Kidney epithelial cell (primary cell): ENCODE results near the gene KIF22. TPM values are rescaled to one million over a fixed set of nuclear protein-coding genes. Genes with fewer than 3 reads are reported as not detected.

Experiments
- DNase-seq: peaks from one replicate; pipeline ENCODE4 v3.0.0-alpha.2; 2010; ENCODE audit warnings: low read depth
- H3K27me3 ChIP-seq: 2 replicates; pipeline ENCODE4 v1.6.0; 2011; ENCODE audit warnings: low read length; ENCODE audit not compliant: control insufficient read depth, insufficient read depth
- H3K36me3 ChIP-seq: 2 replicates; pipeline ENCODE4 v1.5.1; 2011; ENCODE audit warnings: low read length; ENCODE audit not compliant: control insufficient read depth, insufficient read depth
- H3K4me3 ChIP-seq: 2 replicates; pipeline ENCODE4 v1.5.1; 2011; ENCODE audit warnings: low read depth, mild to moderate bottlenecking, control low read depth, low read length
- total RNA-seq: library from RNA; depleted of rRNA; stranded (reverse); fragments of >200 nt; gene quantifications from 2 replicates; pipeline ENCODE4 v1.2.3, GENCODE V29; 2015
- TF ChIP-seq, protein P1 (sequence below): IDR thresholded peaks from 2 replicates; pipeline ENCODE4 v1.5.1; 2011; ENCODE audit warnings: mild to moderate bottlenecking, moderate library complexity, low read length, control low read depth, inconsistent platforms; ENCODE audit not compliant: insufficient read depth, poor library complexity, severe bottlenecking

KIF22 gene
- total RNA-seq, 1 donor from 2014 or later, result 24.2 TPM

DNA sequence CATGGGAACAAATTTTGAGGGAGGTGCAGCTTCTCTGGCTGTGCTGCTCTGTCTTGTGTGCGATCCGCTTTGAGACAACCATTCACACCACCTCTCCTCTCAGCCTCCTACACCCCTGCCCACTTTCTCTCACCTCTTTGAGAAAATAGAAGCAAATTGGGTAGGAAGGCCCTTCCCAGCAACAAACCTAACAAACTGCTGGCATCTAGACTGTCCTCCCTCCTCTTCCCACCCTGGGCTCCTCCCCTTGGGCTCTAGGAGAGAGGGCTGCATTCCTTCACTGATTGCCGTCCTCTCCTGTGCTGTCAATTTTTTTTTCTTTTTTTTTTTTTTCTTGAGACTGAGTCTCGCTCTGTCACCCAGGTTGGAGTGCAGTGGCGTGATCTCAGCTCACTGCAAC, 59.0 kb downstream of the KIF22 start:
- Histone ChIP-seq H3K27me3 (no peaks in the 10 kb centered on the region), H3K36me3 (no peaks in the 10 kb centered on the region), H3K4me3 (no peak overlapping the region)
- TF ChIP-seq, protein P1, sequence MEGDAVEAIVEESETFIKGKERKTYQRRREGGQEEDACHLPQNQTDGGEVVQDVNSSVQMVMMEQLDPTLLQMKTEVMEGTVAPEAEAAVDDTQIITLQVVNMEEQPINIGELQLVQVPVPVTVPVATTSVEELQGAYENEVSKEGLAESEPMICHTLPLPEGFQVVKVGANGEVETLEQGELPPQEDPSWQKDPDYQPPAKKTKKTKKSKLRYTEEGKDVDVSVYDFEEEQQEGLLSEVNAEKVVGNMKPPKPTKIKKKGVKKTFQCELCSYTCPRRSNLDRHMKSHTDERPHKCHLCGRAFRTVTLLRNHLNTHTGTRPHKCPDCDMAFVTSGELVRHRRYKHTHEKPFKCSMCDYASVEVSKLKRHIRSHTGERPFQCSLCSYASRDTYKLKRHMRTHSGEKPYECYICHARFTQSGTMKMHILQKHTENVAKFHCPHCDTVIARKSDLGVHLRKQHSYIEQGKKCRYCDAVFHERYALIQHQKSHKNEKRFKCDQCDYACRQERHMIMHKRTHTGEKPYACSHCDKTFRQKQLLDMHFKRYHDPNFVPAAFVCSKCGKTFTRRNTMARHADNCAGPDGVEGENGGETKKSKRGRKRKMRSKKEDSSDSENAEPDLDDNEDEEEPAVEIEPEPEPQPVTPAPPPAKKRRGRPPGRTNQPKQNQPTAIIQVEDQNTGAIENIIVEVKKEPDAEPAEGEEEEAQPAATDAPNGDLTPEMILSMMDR, result no peak
- no peak for DNase-seq

DNA sequence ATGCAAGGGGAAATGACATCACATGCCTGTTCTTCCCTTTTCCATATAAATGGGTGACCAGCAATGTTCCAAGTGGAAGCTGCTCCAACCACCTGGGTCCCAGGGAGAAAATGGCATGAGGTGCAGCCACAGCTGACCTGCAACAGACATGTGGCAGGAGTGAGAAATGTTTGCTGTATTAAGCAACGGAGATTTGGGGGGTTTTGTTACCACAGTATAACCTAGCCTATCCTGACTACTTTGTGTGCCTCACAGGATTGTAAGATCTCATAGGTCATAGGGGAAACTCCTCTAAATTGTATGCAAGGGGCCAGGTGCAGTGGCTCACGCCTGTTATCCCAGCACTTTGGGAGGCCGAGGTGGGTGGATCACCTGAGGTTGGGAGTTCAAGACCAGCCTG, 60.4 kb downstream of the KIF22 start:
- DNase-seq, result no peak
- Histone ChIP-seq H3K27me3 (no peaks in the 10 kb centered on the region), H3K36me3 (no peaks in the 10 kb centered on the region), H3K4me3 (no peak overlapping the region)
- TF ChIP-seq, protein P1, result no peak

DNA sequence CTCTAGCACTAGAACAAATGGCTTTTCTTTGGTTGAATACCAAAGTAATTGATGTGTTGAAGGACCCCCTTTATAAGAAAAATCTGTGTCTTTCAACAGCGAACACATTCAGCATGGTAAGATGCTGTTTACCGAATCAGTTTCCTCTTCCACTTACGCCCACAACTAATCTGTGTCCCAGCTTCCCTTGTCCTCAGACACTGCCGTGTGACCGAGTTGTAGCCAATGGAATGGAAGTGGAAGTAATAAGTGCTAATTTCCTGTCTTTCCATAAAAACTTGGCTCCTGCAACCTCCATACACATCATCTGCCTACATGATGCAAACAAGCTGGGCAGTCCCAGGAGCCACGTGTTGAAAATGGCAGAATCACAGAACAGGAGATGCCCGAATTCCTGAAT, 62.1 kb downstream of the KIF22 start:
- Histone ChIP-seq H3K36me3 (no peaks in the 10 kb centered on the region), H3K27me3 (no peaks in the 10 kb centered on the region), H3K4me3 (no peak overlapping the region)
- DNase-seq, result no peak
- TF ChIP-seq, protein P1, result no peak

DNA sequence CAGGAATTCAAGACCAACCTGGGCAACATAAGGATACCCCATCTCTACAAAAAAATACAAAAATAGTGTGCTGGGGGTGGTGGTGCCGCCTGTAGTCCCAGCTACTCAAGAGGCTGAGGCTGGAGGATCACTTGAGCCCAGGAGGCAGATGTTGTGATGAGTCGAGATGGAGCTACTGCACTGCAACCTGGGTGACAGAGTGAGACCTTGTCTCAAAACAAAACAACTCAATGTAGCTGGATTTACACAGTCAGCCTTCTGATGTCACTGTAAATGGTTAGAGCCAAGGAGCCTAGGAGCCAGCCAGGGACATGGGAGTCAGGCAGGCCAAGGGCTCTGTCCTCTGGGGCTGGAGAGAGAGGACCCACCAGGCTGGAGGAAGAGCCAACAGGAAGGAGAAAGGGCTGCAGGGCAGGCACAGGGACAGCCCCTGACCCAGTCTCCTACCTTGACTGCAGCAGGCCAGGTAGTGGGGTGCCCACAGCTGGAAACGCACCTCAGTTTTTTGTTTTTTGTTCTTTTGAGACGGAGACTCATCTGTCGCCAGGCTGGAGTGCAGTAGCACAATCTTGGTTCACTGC, 64.1 kb downstream of the KIF22 start:
- no peak for DNase-seq
- Histone ChIP-seq H3K36me3 (no peaks in the 10 kb centered on the region), H3K27me3 (no peaks in the 10 kb centered on the region), H3K4me3 (no peak overlapping the region)
- TF ChIP-seq, protein P1, result no peak

Other genes starting within 250 kb of the KIF22 start
- gene SPN, start 127.5 kb upstream of the KIF22 start, total RNA-seq, result 0.27 and 1.0 TPM in 2 replicates
- gene QPRT, start 111.6 kb upstream of the KIF22 start, total RNA-seq, result 47.9 and 60.3 TPM in 2 replicates
- gene C16orf54, start 44.8 kb upstream of the KIF22 start, total RNA-seq, result not detected in 2 replicates
- gene ZG16, start 12.5 kb upstream of the KIF22 start, total RNA-seq, result not detected in 2 replicates
- 164 and 200 TPM in 2 replicates for gene MAZ, start 15.8 kb downstream of the KIF22 start, total RNA-seq
- 0.27 and 0.29 TPM in 2 replicates for gene PRRT2, start 21.4 kb downstream of the KIF22 start, total RNA-seq
- 40.1 and 53.9 TPM in 2 replicates for gene PAGR1, start 25.4 kb downstream of the KIF22 start, total RNA-seq
- gene MVP, start 29.7 kb downstream of the KIF22 start, total RNA-seq, result 194 and 209 TPM in 2 replicates
- gene CDIPT, start 72.5 kb downstream of the KIF22 start, total RNA-seq, result 83.9 and 85.2 TPM in 2 replicates
- 26.2 and 30.4 TPM in 2 replicates for gene SEZ6L2, start 108.8 kb downstream of the KIF22 start, total RNA-seq
- 10.2 and 12.5 TPM in 2 replicates for gene ASPHD1, start 109.7 kb downstream of the KIF22 start, total RNA-seq
- gene KCTD13, start 135.5 kb downstream of the KIF22 start, total RNA-seq, result 24.7 and 38.2 TPM in 2 replicates
- gene TMEM219, start 171.3 kb downstream of the KIF22 start, total RNA-seq, result 173 and 175 TPM in 2 replicates
- 40.1 and 41.7 TPM in 2 replicates for gene TAOK2, start 183.1 kb downstream of the KIF22 start, total RNA-seq
- gene HIRIP3, start 204.9 kb downstream of the KIF22 start, total RNA-seq, result 13.2 and 20.3 TPM in 2 replicates
- 43.8 and 114 TPM in 2 replicates for gene INO80E, start 205.5 kb downstream of the KIF22 start, total RNA-seq
- 0.33 TPM in 1 of 2 replicates, not detected in the other for gene DOC2A, start 220.3 kb downstream of the KIF22 start, total RNA-seq
- gene C16orf92, start 232.4 kb downstream of the KIF22 start, total RNA-seq, result not detected in 2 replicates
- gene TLCD3B, start 240.5 kb downstream of the KIF22 start, total RNA-seq, result not detected in 2 replicates